HepG2 (cell line): Measurements from ENCODE around the gene EMILIN1. TPM values are rescaled to one million over a fixed set of nuclear protein-coding genes. Genes with fewer than 3 reads are reported as not detected.

ENCODE experiments used
- CHD2 ChIP-seq: IDR thresholded peaks from 2 replicates; pipeline ENCODE4 v1.6.1; 2011; ENCODE audit warnings: low read depth, low read length, improper control_type of control experiment
- FOXJ3 ChIP-seq: sonication (generic); formaldehyde crosslinking; IDR thresholded peaks from 2 replicates; pipeline ENCODE4 v1.4.0; 2020; ENCODE audit warnings: missing genetic modification reagents, mild to moderate bottlenecking, borderline replicate concordance
- KDM4B ChIP-seq: sonication (generic); formaldehyde crosslinking; IDR thresholded peaks from 2 replicates; pipeline ENCODE4 v1.4.0; 2020; ENCODE audit warnings: missing genetic modification reagents
- MEIS2 ChIP-seq: sonication (generic); formaldehyde crosslinking; IDR thresholded peaks from 2 replicates; pipeline ENCODE4 v1.9.0; 2021; ENCODE audit warnings: mild to moderate bottlenecking, missing genetic modification reagents
- MTF1 ChIP-seq: sonication (generic); formaldehyde crosslinking; IDR thresholded peaks from 2 replicates; pipeline ENCODE4 v1.5.0; 2020; ENCODE audit warnings: missing genetic modification reagents
- NCOA1 ChIP-seq: sonication (generic); formaldehyde crosslinking; IDR thresholded peaks from 2 replicates; pipeline ENCODE4 v1.9.0; 2021; ENCODE audit warnings: missing genetic modification reagents
- NFKBIZ ChIP-seq: IDR thresholded peaks from 2 replicates; pipeline ENCODE4 v1.6.1; 2018; ENCODE audit warnings: missing genetic modification reagents, missing compliant biosample characterization
- NONO ChIP-seq, 2 experiments: fragments of 450-650 bp in 1 of 2; sonication (generic) in 1 of 2; formaldehyde crosslinking in 1 of 2; IDR thresholded peaks in 1 of 2; conservative IDR thresholded peaks in 1 of 2; 2 replicates each; pipeline versions ENCODE4 v1.6.1 to v1.8.0; 2017 to 2022; ENCODE audit warnings: mild to moderate bottlenecking in 1 of 2, missing genetic modification reagents in 1 of 2, moderate library complexity in 1 of 2
- TP53 ChIP-seq: sonication (generic); formaldehyde crosslinking; conservative IDR thresholded peaks from 2 replicates; pipeline ENCODE4 v1.4.0; 2020; ENCODE audit warnings: missing genetic modification reagents
- U2AF2 ChIP-seq: fragments of 200-400 bp; formaldehyde crosslinking; IDR thresholded peaks from 2 replicates; pipeline ENCODE4 v1.6.1; 2017; ENCODE audit warnings: low read depth, mild to moderate bottlenecking, low read length
- ZNF331 ChIP-seq: sonication (generic); formaldehyde crosslinking; IDR thresholded peaks from 2 replicates; pipeline ENCODE4 v1.4.0; 2020; ENCODE audit warnings: missing genetic modification reagents
- polyA plus RNA-seq, 8 experiments: library from polyadenylated mRNA; depleted of rRNA in 3 of 8; stranded (reverse) in 7 of 8; unstranded in 1 of 8; fragments of >200 nt; fragmentation: Illumina TruSeq in 4 of 8; extraction: Trizol in 4 of 8; gene quantifications; 2 replicates each; pipeline versions ENCODE4 v1.2.1 to v1.2.3, GENCODE V29; 2011 to 2016; ENCODE audit warnings: low read depth in 4 of 8, missing spikeins in 1 of 8, mixed read lengths in 1 of 8; ENCODE audit not compliant: insufficient read depth in 1 of 8
- total RNA-seq, 5 experiments: library from RNA; depleted of rRNA; stranded (reverse); fragments of >200 nt; fragmentation: Illumina TruSeq; extraction: Trizol; gene quantifications; 2 replicates each; pipeline ENCODE4 v1.2.3, GENCODE V29; 2016; ENCODE audit warnings: low read depth in 1 of 5
- TF ChIP-seq, protein P1 (sequence below): sonication (generic); formaldehyde crosslinking; IDR thresholded peaks from 2 replicates; pipeline ENCODE4 v1.4.0; 2020; ENCODE audit warnings: missing genetic modification reagents, borderline replicate concordance
- TF ChIP-seq, protein P2 (sequence below): sonication (generic); formaldehyde crosslinking; conservative IDR thresholded peaks from 2 replicates; pipeline ENCODE4 v1.4.0; 2020; ENCODE audit warnings: mild to moderate bottlenecking, missing genetic modification reagents, moderate library complexity
- TF ChIP-seq, protein P3 (sequence below): sonication (generic); formaldehyde crosslinking; IDR thresholded peaks from 2 replicates; pipeline ENCODE4 v1.4.0; 2020; ENCODE audit warnings: missing genetic modification reagents, borderline replicate concordance
- TF ChIP-seq, protein P4 (sequence below): sonication (generic); formaldehyde crosslinking; IDR thresholded peaks from 2 replicates; pipeline ENCODE4 v1.5.0; 2020; ENCODE audit warnings: mild to moderate bottlenecking, missing genetic modification reagents

The EMILIN1 gene
- total and polyA plus RNA-seq, 2 of the 13 experiments (the other 11 are each of a cell fraction or from before 2014, with no cell fraction given) = 8.1 to 9.7 TPM

DNA sequence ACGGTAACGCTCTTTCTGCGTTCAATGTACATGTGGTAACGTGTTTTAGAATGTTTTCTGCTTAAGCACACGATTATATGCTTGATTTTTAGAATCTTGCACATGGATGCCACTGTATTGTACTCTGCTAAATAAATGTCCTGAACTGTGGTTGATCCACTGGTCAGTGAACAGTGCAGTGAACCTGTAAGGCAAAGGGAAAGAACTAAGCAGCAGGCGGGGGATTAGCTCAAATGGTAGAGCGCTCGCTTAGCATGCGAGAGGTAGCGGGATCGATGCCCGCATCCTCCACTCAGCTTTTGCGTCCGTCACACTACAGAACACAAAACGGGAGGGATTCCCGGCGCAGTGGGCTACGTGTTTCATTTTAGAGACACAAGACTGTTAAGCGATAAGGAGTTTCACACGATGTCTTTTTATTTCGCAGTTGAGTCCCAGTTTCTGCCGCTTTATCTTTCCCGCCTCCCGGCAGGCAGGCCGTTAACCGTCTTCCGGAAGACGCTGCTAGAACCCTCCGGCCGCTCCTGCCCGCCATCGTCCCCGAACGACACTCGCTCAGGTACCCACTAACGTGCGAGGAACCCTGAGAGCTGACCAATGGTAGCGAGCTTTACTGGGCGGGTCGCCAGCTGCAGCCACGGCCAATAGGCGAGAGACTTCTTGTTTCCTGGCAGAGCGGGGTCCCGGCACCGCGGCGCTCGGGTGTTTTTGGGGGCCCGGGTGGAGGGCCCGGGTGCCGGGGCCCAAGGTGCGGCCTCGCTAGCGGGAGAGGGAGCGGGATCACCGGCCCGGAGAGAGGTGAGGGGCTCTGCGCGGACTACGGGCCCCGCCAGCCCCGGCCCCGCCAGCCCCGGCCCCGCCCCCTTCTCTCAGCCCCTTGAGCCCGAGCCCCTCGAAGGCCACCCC lies 27.2 kb upstream of the EMILIN1 start, which contains the start of gene AGBL5 (continued):
- TF ChIP-seq, protein P1, sequence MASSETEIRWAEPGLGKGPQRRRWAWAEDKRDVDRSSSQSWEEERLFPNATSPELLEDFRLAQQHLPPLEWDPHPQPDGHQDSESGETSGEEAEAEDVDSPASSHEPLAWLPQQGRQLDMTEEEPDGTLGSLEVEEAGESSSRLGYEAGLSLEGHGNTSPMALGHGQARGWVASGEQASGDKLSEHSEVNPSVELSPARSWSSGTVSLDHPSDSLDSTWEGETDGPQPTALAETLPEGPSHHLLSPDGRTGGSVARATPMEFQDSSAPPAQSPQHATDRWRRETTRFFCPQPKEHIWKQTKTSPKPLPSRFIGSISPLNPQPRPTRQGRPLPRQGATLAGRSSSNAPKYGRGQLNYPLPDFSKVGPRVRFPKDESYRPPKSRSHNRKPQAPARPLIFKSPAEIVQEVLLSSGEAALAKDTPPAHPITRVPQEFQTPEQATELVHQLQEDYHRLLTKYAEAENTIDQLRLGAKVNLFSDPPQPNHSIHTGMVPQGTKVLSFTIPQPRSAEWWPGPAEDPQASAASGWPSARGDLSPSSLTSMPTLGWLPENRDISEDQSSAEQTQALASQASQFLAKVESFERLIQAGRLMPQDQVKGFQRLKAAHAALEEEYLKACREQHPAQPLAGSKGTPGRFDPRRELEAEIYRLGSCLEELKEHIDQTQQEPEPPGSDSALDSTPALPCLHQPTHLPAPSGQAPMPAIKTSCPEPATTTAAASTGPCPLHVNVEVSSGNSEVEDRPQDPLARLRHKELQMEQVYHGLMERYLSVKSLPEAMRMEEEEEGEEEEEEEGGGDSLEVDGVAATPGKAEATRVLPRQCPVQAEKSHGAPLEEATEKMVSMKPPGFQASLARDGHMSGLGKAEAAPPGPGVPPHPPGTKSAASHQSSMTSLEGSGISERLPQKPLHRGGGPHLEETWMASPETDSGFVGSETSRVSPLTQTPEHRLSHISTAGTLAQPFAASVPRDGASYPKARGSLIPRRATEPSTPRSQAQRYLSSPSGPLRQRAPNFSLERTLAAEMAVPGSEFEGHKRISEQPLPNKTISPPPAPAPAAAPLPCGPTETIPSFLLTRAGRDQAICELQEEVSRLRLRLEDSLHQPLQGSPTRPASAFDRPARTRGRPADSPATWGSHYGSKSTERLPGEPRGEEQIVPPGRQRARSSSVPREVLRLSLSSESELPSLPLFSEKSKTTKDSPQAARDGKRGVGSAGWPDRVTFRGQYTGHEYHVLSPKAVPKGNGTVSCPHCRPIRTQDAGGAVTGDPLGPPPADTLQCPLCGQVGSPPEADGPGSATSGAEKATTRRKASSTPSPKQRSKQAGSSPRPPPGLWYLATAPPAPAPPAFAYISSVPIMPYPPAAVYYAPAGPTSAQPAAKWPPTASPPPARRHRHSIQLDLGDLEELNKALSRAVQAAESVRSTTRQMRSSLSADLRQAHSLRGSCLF = peak; percentile 94; the same call in 1 of the 2 replicates
- TF ChIP-seq NONO (IDR thresholded peaks at IDR 0.05) (no peak), NONO (CRISPR knock-in tag; conservative IDR thresholded peaks at IDR 0.05) (peak; percentile 88), NFKBIZ (CRISPR knock-in tag) (peak; percentile 95), MEIS2 (CRISPR knock-in tag) (peak; percentile 96), U2AF2 (no peak), FOXJ3 (CRISPR knock-in tag) (peak; percentile 80), ZNF331 (CRISPR knock-in tag) (no peak; the same call in 1 of the 2 replicates), NCOA1 (peak; percentile 94; the same call in 1 of the 2 replicates), MTF1 (CRISPR knock-in tag) (peak; percentile 85), CHD2 (no peak), KDM4B (CRISPR knock-in tag) (no peak), TP53 (CRISPR knock-in tag) (peak; percentile 90; the same call in 1 of the 2 replicates)
- TF ChIP-seq, protein P2, sequence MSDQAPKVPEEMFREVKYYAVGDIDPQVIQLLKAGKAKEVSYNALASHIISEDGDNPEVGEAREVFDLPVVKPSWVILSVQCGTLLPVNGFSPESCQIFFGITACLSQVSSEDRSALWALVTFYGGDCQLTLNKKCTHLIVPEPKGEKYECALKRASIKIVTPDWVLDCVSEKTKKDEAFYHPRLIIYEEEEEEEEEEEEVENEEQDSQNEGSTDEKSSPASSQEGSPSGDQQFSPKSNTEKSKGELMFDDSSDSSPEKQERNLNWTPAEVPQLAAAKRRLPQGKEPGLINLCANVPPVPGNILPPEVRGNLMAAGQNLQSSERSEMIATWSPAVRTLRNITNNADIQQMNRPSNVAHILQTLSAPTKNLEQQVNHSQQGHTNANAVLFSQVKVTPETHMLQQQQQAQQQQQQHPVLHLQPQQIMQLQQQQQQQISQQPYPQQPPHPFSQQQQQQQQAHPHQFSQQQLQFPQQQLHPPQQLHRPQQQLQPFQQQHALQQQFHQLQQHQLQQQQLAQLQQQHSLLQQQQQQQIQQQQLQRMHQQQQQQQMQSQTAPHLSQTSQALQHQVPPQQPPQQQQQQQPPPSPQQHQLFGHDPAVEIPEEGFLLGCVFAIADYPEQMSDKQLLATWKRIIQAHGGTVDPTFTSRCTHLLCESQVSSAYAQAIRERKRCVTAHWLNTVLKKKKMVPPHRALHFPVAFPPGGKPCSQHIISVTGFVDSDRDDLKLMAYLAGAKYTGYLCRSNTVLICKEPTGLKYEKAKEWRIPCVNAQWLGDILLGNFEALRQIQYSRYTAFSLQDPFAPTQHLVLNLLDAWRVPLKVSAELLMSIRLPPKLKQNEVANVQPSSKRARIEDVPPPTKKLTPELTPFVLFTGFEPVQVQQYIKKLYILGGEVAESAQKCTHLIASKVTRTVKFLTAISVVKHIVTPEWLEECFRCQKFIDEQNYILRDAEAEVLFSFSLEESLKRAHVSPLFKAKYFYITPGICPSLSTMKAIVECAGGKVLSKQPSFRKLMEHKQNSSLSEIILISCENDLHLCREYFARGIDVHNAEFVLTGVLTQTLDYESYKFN (CRISPR knock-in tag) = peak; percentile 48; the same call in 1 of the 2 replicates
- TF ChIP-seq, protein P3, sequence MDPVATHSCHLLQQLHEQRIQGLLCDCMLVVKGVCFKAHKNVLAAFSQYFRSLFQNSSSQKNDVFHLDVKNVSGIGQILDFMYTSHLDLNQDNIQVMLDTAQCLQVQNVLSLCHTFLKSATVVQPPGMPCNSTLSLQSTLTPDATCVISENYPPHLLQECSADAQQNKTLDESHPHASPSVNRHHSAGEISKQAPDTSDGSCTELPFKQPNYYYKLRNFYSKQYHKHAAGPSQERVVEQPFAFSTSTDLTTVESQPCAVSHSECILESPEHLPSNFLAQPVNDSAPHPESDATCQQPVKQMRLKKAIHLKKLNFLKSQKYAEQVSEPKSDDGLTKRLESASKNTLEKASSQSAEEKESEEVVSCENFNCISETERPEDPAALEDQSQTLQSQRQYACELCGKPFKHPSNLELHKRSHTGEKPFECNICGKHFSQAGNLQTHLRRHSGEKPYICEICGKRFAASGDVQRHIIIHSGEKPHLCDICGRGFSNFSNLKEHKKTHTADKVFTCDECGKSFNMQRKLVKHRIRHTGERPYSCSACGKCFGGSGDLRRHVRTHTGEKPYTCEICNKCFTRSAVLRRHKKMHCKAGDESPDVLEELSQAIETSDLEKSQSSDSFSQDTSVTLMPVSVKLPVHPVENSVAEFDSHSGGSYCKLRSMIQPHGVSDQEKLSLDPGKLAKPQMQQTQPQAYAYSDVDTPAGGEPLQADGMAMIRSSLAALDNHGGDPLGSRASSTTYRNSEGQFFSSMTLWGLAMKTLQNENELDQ (CRISPR knock-in tag) = peak; percentile 67; the same call in 1 of the 2 replicates
- TF ChIP-seq, protein P4, sequence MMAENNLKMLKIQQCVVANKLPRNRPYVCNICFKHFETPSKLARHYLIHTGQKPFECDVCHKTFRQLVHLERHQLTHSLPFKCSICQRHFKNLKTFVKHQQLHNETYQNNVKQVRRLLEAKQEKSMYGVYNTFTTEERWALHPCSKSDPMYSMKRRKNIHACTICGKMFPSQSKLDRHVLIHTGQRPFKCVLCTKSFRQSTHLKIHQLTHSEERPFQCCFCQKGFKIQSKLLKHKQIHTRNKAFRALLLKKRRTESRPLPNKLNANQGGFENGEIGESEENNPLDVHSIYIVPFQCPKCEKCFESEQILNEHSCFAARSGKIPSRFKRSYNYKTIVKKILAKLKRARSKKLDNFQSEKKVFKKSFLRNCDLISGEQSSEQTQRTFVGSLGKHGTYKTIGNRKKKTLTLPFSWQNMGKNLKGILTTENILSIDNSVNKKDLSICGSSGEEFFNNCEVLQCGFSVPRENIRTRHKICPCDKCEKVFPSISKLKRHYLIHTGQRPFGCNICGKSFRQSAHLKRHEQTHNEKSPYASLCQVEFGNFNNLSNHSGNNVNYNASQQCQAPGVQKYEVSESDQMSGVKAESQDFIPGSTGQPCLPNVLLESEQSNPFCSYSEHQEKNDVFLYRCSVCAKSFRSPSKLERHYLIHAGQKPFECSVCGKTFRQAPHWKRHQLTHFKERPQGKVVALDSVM (CRISPR knock-in tag) = no peak
